ENCODE measurements around the gene PGLYRP2. TPM values are rescaled to one million over a fixed set of nuclear protein-coding genes. Genes with fewer than 3 reads are reported as not detected.

Gene PGLYRP2
- polyA plus RNA-seq, 3 donors = 0.08 TPM; not detected in 2

GRCh38 chr19:15457701-15458484 lies 21.4 kb downstream of the PGLYRP2 start:
- DNase-seq (ENCODE audit: extremely low read depth in 1 of 11, low read depth in 9 of 11, low spot score in 4 of 11) = no peak

GRCh38 chr19:15456871-15457700 lies 22.2 kb downstream of the PGLYRP2 start:
- no peak for DNase-seq (ENCODE audit: extremely low read depth in 1 of 11, low read depth in 9 of 11, low spot score in 4 of 11)

GRCh38 chr19:15456441-15456840 lies 22.9 kb downstream of the PGLYRP2 start:
- DNase-seq (ENCODE audit: extremely low read depth in 1 of 11, low read depth in 9 of 11, low spot score in 4 of 11) = no peak

- no peak for DNase-seq (ENCODE audit: extremely low read depth in 1 of 11, low read depth in 9 of 11, low spot score in 4 of 11)
Measured at GRCh38 chr19:15455996-15456395, 23.3 kb downstream of the PGLYRP2 start.

- no peak for DNase-seq (ENCODE audit: extremely low read depth in 1 of 11, low read depth in 9 of 11, low spot score in 4 of 11)
Measured at GRCh38 chr19:15453906-15454860, 25.1 kb downstream of the PGLYRP2 start.

- no peak for DNase-seq (ENCODE audit: extremely low read depth in 1 of 11, low read depth in 9 of 11, low spot score in 4 of 11)
Measured at GRCh38 chr19:15453091-15453578, 26.2 kb downstream of the PGLYRP2 start.

GRCh38 chr19:15452111-15453047 lies 26.9 kb downstream of the PGLYRP2 start:
- peak; percentile 56 to 78 (median 65) for DNase-seq (ENCODE audit: extremely low read depth in 1 of 11, low read depth in 9 of 11, low spot score in 4 of 11)

- DNase-seq (ENCODE audit: extremely low read depth in 1 of 11, low read depth in 9 of 11, low spot score in 4 of 11) = no peak
Measured at GRCh38 chr19:15450528-15450890, 28.8 kb downstream of the PGLYRP2 start.

GRCh38 chr19:15449620-15450527 lies 29.4 kb downstream of the PGLYRP2 start, which contains the start of gene WIZ:
Gene WIZ (minus strand): TSS chr19:15449956. CDS start chr19:15448307, 1,649 bp downstream.
- DNase-seq (ENCODE audit: extremely low read depth in 1 of 11, low read depth in 9 of 11, low spot score in 4 of 11) = peak in 7 of 11 donors; percentile 37 to 75 (median 53)

- DNase-seq (ENCODE audit: extremely low read depth in 1 of 11, low read depth in 9 of 11, low spot score in 4 of 11) = no peak
Measured at GRCh38 chr19:15448778-15449619, 30.3 kb downstream of the PGLYRP2 start.

- DNase-seq (ENCODE audit: extremely low read depth in 1 of 11, low read depth in 9 of 11, low spot score in 4 of 11) = no peak
Measured at GRCh38 chr19:15448044-15448777, 31.1 kb downstream of the PGLYRP2 start.

- DNase-seq (ENCODE audit: extremely low read depth in 1 of 11, low read depth in 9 of 11, low spot score in 4 of 11) = no peak
Measured at GRCh38 chr19:15447057-15447456, 32.2 kb downstream of the PGLYRP2 start.

- DNase-seq (ENCODE audit: extremely low read depth in 1 of 11, low read depth in 9 of 11, low spot score in 4 of 11) = no peak
Measured at GRCh38 chr19:15445807-15446376, 33.4 kb downstream of the PGLYRP2 start.

- no peak for DNase-seq (ENCODE audit: extremely low read depth in 1 of 11, low read depth in 9 of 11, low spot score in 4 of 11)
Measured at GRCh38 chr19:15445227-15445605, 34.1 kb downstream of the PGLYRP2 start.

Measured in renal cortex interstitium (tissue), 11 donors.